Epithelial cell of proximal tubule (primary cell): ENCODE measurements around the gene MAPK8. TPM values are rescaled to one million over a fixed set of nuclear protein-coding genes. Genes with fewer than 3 reads are reported as not detected.

ENCODE experiments used
- DNase-seq: peaks from one replicate; pipeline ENCODE4 v3.0.0-alpha.2; 2011; ENCODE audit warnings: low read depth
- H3K4me3 ChIP-seq: 2 replicates; pipeline ENCODE4 v1.5.1; 2011; ENCODE audit warnings: low read depth, mild to moderate bottlenecking, low read length
- total RNA-seq: library from RNA; depleted of rRNA; stranded (reverse); fragments of >200 nt; gene quantifications from 2 replicates; pipeline ENCODE4 v1.2.3, GENCODE V29; 2015
- TF ChIP-seq, protein P1 (sequence below): conservative IDR thresholded peaks from 2 replicates; pipeline ENCODE4 v1.5.1; 2012; ENCODE audit warnings: low read depth, mild to moderate bottlenecking, low read length

The MAPK8 gene
- total RNA-seq, 1 donor from 2014 or later: 59.4 TPM

DNA sequence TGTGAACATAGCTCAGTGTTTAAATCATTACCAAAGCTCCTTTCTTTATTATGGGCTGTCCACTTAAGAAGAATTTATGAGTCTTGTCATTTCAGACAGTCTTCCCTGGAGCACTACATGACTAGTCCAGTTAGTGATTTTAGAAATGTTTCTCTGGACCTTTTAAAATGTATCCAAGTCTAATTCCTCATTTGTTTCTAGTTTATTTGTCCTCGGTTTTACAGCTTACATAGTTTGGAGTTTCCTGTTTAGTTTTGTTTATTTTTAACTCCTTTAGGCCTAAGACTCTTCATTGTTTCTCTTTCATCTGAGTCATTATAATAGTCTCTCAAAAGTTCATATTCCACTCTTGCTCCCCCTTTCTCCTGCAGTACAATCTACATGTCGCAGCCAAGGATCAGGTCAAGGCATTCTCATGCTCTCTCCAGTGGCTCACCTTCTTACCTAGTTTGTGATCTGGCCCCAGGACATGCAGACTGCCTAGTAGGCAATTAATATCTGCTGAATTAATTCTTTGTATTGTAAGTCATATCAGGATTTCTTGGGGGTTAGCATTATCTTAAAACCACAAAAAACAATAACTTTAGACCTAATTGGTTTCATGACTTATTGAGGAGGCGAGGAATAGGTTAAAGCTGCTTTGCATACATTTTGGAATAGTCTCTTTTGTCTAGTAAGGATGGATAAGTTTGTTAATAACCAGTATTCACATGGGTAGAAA is 93.8 kb downstream of the MAPK8 start:
- no peak overlapping the region for H3K4me3 ChIP-seq

GRCh38 chr10:48400850-48401220 is 94.4 kb downstream of the MAPK8 start:
- H3K4me3 ChIP-seq: no peak overlapping the region
- TF ChIP-seq, protein P1, sequence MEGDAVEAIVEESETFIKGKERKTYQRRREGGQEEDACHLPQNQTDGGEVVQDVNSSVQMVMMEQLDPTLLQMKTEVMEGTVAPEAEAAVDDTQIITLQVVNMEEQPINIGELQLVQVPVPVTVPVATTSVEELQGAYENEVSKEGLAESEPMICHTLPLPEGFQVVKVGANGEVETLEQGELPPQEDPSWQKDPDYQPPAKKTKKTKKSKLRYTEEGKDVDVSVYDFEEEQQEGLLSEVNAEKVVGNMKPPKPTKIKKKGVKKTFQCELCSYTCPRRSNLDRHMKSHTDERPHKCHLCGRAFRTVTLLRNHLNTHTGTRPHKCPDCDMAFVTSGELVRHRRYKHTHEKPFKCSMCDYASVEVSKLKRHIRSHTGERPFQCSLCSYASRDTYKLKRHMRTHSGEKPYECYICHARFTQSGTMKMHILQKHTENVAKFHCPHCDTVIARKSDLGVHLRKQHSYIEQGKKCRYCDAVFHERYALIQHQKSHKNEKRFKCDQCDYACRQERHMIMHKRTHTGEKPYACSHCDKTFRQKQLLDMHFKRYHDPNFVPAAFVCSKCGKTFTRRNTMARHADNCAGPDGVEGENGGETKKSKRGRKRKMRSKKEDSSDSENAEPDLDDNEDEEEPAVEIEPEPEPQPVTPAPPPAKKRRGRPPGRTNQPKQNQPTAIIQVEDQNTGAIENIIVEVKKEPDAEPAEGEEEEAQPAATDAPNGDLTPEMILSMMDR: no peak
- no peak for DNase-seq

More for the DNA sequence above, 93.8 kb downstream of the MAPK8 start:
- TF ChIP-seq, protein P1: no peak
- no peak for DNase-seq

DNA sequence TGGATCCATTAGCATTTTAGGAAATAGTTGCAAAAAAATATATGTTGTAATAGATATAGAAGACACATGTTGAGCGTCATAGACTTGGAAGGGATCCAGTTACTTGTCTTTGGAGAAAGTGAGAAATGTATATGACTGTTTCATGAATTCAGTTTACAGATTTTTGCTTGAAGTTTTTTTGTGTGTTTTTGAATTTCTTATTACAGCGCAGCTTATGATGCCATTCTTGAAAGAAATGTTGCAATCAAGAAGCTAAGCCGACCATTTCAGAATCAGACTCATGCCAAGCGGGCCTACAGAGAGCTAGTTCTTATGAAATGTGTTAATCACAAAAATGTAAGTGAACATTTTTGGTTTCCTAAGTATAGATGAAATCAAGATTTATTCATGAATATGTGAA is 98.2 kb downstream of the MAPK8 start:
- H3K4me3 ChIP-seq: no peak overlapping the region
- TF ChIP-seq, protein P1: no peak
- no peak for DNase-seq

DNA sequence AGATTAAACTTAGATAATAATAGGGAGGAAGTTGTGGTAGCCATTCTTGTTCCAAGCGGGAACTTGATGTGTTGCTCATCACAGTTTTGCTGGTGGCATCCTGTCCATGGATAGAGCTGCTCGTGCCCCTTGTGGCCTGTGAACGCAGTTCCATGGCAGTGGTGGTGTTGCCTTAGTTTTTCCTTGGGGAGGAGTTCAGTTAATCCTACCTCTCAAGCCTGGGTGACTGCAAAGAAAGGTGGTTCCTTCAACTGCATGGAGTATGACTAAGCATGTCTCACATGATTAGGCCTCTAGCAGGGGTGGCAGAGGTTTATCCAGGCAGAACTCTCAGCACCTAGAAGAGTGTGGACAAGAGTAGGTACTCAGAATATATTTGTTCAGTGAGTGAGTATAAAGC is 99.7 kb downstream of the MAPK8 start:
- H3K4me3 ChIP-seq: no peak overlapping the region
- peak; percentile 86 for DNase-seq
- TF ChIP-seq, protein P1: peak; percentile 34

DNA sequence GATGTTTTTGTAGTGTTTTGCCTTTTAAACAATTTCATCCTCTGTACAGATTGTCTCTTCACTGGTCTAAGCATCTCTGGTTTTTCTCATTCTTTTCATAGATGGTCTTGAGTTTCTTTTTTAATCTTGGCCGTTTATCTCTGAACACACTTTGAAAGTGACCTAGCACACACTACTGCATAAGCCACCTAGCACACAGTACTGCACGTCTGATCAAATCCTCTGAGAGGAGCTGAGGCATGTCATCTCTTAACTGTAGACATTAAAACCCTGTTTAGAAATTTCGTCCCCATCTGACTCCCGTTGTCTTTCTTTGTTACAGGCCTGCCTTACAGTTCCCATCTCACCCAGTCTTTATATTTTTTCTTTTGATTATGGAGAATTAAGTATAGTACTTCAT is 100.2 kb downstream of the MAPK8 start:
- no peak overlapping the region for H3K4me3 ChIP-seq
- DNase-seq: no peak
- TF ChIP-seq, protein P1: no peak

- no peak overlapping the region for H3K4me3 ChIP-seq
- no peak for DNase-seq
- TF ChIP-seq, protein P1: no peak
Measured at GRCh38 chr10:48410503-48410902, 104.0 kb downstream of the MAPK8 start.

- H3K4me3 ChIP-seq: no peak overlapping the region
- TF ChIP-seq, protein P1: no peak
- DNase-seq: no peak
Measured at GRCh38 chr10:48411510-48411909, 105.0 kb downstream of the MAPK8 start.
